Measurements from ENCODE around the gene SHMT2.

Gene SHMT2

DNA sequence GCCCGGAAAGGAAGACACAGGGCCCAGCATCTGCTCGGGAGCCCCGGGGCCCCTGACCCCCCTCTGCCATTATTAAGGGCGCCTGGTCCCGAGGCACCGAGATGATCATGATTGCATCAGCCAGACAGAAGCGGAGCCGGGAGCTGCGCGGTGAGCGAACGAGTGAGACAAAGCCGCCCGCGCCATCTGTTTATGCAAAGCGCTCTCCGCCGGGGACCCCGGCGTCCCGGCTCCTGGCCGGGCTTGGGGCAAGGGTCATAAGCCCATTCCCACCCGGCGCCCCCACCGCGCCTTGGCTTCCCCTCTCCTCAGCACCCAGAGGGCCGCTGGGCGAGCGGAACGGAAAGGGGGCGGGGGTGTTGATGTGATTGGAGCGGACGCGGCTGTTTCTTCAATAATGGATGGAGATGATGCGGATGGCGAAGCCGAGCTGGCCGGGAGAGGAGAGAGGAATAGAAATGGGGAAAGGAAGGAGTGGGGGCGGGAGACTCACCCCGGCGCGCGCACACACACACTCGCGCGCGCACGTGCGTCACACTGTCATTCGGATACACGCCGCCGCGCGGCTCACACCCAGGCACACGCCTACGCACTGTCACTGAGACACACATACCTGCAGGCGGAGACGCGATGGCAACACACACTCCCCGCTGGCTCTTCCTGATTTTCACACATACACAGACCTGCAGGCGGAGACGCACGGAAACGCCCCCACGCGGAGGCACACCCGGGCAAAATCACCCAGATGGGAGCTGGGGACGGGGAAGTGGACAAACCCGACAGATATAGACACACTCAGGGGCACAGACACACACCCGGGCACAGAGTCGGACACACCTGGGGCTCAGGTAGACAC is 10.8 kb downstream of the SHMT2 start:
- H3K27ac ChIP-seq = no peak overlapping the region
- H3K27me3 ChIP-seq (ENCODE audit: control insufficient read depth, insufficient read depth, low read length) = peaks cover 6% of the 10 kb centered on the region
- H3K9ac ChIP-seq = no peak overlapping the region
- H3K4me3 ChIP-seq (ENCODE audit: low read depth, low read length) = peak overlapping the region; percentile 6
- peak overlapping the region; percentile 65 for H2AFZ ChIP-seq
- no peaks in the 10 kb centered on the region for H3K79me2 ChIP-seq
- no peaks in the 10 kb centered on the region for H3K36me3 ChIP-seq (ENCODE audit: control insufficient read depth, insufficient read depth, low read length)
- no peaks in the 10 kb centered on the region for H3K9me3 ChIP-seq (ENCODE audit: control insufficient read depth, low read length)
- TF ChIP-seq, protein P1, sequence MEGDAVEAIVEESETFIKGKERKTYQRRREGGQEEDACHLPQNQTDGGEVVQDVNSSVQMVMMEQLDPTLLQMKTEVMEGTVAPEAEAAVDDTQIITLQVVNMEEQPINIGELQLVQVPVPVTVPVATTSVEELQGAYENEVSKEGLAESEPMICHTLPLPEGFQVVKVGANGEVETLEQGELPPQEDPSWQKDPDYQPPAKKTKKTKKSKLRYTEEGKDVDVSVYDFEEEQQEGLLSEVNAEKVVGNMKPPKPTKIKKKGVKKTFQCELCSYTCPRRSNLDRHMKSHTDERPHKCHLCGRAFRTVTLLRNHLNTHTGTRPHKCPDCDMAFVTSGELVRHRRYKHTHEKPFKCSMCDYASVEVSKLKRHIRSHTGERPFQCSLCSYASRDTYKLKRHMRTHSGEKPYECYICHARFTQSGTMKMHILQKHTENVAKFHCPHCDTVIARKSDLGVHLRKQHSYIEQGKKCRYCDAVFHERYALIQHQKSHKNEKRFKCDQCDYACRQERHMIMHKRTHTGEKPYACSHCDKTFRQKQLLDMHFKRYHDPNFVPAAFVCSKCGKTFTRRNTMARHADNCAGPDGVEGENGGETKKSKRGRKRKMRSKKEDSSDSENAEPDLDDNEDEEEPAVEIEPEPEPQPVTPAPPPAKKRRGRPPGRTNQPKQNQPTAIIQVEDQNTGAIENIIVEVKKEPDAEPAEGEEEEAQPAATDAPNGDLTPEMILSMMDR (IDR thresholded peaks at IDR 0.05) = peak; percentile 5
- peaks cover 18% of the 10 kb centered on the region for H3K4me1 ChIP-seq
- peak overlapping the region; percentile 32 for H3K4me2 ChIP-seq (ENCODE audit: low read length)

DNA sequence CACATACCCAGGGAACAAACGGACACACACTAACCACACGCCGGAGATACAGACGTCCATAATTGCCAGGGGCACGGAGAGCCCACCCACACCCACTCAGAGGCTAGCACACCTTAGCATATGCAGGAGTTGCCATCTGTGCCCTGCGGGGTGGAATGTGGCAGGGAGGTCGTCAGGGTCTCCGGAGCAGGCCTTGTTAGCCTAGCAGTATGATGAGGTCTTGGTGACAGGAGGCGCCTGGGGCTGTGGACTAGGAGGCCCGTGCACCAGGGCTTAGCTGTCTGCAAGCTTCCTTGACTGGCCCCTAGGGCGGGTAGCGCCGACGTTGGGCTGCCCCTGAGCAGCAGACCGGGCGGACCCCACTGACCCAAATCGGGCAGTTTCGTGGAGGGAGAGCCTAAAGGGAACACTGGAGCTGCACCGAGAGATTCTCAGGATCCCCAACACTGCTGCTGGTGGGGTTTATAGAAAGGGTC is 11.5 kb downstream of the SHMT2 start:
- no peaks in the 10 kb centered on the region for H3K79me2 ChIP-seq
- H3K27ac ChIP-seq = no peak overlapping the region
- H3K27me3 ChIP-seq (ENCODE audit: control insufficient read depth, insufficient read depth, low read length) = peaks cover 6% of the 10 kb centered on the region
- no peaks in the 10 kb centered on the region for H3K9me3 ChIP-seq (ENCODE audit: control insufficient read depth, low read length)
- H3K4me1 ChIP-seq = peaks cover 18% of the 10 kb centered on the region
- no peak overlapping the region for H3K4me3 ChIP-seq (ENCODE audit: low read depth, low read length)
- H3K9ac ChIP-seq = no peak overlapping the region
- H3K4me2 ChIP-seq (ENCODE audit: low read length) = peak overlapping the region; percentile 32
- peak overlapping the region; percentile 65 for H2AFZ ChIP-seq
- TF ChIP-seq, protein P1 (IDR thresholded peaks at IDR 0.05) = no peak
- H3K36me3 ChIP-seq (ENCODE audit: control insufficient read depth, insufficient read depth, low read length) = no peaks in the 10 kb centered on the region

- H3K27me3 ChIP-seq (ENCODE audit: control insufficient read depth, insufficient read depth, low read length) = peaks cover 3% of the 10 kb centered on the region
- no peak overlapping the region for H2AFZ ChIP-seq
- H3K9ac ChIP-seq = no peak overlapping the region
- H3K4me3 ChIP-seq (ENCODE audit: low read depth, low read length) = no peak overlapping the region
- H3K27ac ChIP-seq = no peak overlapping the region
- TF ChIP-seq, protein P1 (IDR thresholded peaks at IDR 0.05) = no peak
- H3K4me1 ChIP-seq = peaks cover 18% of the 10 kb centered on the region
- no peaks in the 10 kb centered on the region for H3K36me3 ChIP-seq (ENCODE audit: control insufficient read depth, insufficient read depth, low read length)
- no peak overlapping the region for H3K4me2 ChIP-seq (ENCODE audit: low read length)
- H3K79me2 ChIP-seq = no peaks in the 10 kb centered on the region
- no peaks in the 10 kb centered on the region for H3K9me3 ChIP-seq (ENCODE audit: control insufficient read depth, low read length)
Observed at GRCh38 chr12:57241402-57242310, 12.1 kb downstream of the SHMT2 start.

GRCh38 chr12:57242329-57242690 is 12.8 kb downstream of the SHMT2 start:
- Histone ChIP-seq H3K9ac (no peak overlapping the region), H3K27me3 (ENCODE audit: control insufficient read depth, insufficient read depth, low read length) (peaks cover 3% of the 10 kb centered on the region), H3K36me3 (ENCODE audit: control insufficient read depth, insufficient read depth, low read length) (no peaks in the 10 kb centered on the region), H3K4me1 (peaks cover 18% of the 10 kb centered on the region), H3K4me3 (ENCODE audit: low read depth, low read length) (no peak overlapping the region), H2AFZ (no peak overlapping the region), H3K27ac (no peak overlapping the region), H3K4me2 (ENCODE audit: low read length) (peak overlapping the region; percentile 40), H3K79me2 (no peaks in the 10 kb centered on the region), H3K9me3 (ENCODE audit: control insufficient read depth, low read length) (no peaks in the 10 kb centered on the region)
- TF ChIP-seq, protein P1 (IDR thresholded peaks at IDR 0.05) = no peak

Data from parathyroid adenoma (tissue), 2 donors.